Measurements from ENCODE around the gene AKR1C8. TPM values are rescaled to one million over a fixed set of nuclear protein-coding genes. Genes with fewer than 3 reads are reported as not detected.

AKR1C8 gene
- total and polyA plus RNA-seq, 2 of the 13 experiments (the other 11 are each of a cell fraction or from before 2014, with no cell fraction given) = 0.12 TPM; not detected in 1

GRCh38 chr10:5234106-5234860 lies 49.3 kb upstream of the AKR1C8 start (continued):
- TF ChIP-seq DBP (CRISPR knock-in tag; IDR thresholded peaks at IDR 0.05; ENCODE audit: not compliant biosample characterization) (no peak), ZNF513 (CRISPR knock-in tag; conservative IDR thresholded peaks at IDR 0.05) (no peak), HOXA7 (CRISPR knock-in tag; IDR thresholded peaks at IDR 0.05) (no peak), ZNF737 (CRISPR knock-in tag; IDR thresholded peaks at IDR 0.05; ENCODE audit: borderline replicate concordance) (no peak), HNF1B (CRISPR knock-in tag; IDR thresholded peaks at IDR 0.05) (no peak; the same call in 1 of the 2 replicates), PLRG1 (conservative IDR thresholded peaks at IDR 0.05) (no peak), TSC22D2 (CRISPR knock-in tag; IDR thresholded peaks at IDR 0.05; ENCODE audit: borderline replicate concordance) (no peak), ZBTB37 (CRISPR knock-in tag; IDR thresholded peaks at IDR 0.05) (no peak), ATAD3A (CRISPR knock-in tag; IDR thresholded peaks at IDR 0.05) (no peak), ZNF253 (CRISPR knock-in tag; IDR thresholded peaks at IDR 0.05; ENCODE audit: borderline replicate concordance) (no peak), GATAD2A (CRISPR knock-in tag; IDR thresholded peaks at IDR 0.05) (peak; percentile 94), SMC3 (IDR thresholded peaks at IDR 0.05; ENCODE audit: low read length) (peak; percentile 47; the same call in 1 of the 2 replicates), DMAP1 (CRISPR knock-in tag; IDR thresholded peaks at IDR 0.05) (no peak), ZNF713 (CRISPR knock-in tag; IDR thresholded peaks at IDR 0.05) (no peak), HMG20A (CRISPR knock-in tag; IDR thresholded peaks at IDR 0.05; ENCODE audit: borderline replicate concordance) (peak; percentile 76; the same call in 1 of the 2 replicates), FOXP4 (CRISPR knock-in tag; IDR thresholded peaks at IDR 0.05) (peak; percentile 79), SRSF1 (optimal IDR thresholded peaks at IDR 0.05; ENCODE audit: low read depth, low read length) (no peak), TP53 (CRISPR knock-in tag; conservative IDR thresholded peaks at IDR 0.05) (no peak), ZXDC (CRISPR knock-in tag; IDR thresholded peaks at IDR 0.05) (no peak)

Measured in HepG2 (cell line).